ENCODE results near the gene WNT8A. TPM values are rescaled to one million over a fixed set of nuclear protein-coding genes. Genes with fewer than 3 reads are reported as not detected.

The WNT8A gene
- total RNA-seq, 1 donor from 2014 or later: not detected

DNA sequence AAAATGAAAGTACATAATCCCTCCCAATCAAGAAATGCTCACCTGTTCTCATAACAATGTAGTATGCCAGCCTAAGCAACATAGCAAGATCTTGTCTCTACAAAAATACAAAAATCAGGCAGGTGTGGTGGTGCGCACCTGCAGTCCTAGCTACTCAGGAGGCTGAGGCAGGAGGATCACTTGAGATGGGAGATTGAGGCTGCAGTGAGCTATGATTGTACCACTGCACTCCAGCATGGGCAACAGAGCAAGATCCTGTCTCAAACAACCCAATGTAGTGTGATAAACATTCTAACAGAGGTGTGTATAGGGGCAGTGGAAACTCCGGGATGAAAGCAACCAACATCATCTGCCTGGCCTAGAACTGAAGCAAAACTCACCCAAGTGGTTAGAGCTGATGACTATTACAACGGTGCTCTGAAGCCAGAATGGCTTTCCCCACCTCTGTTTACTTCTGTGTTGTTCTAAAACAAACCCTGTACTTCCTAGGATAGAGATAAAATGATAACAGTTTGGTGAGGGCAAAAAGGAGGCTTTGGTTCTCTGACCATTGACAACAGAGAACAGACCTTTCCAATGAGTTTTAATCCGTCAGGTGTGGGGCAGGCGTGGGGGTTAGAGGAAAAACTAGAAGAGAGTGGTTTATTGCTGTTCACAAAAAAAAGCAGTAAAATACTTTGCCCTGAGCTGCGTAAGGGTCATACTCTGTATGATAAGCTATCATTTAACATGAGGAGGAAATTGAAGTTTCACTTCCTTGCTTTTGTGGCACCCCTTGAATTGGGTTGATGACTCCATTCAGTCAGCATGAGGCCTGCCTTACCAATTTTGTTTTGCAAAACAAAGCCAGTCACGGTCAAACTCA is 18.9 kb downstream of the WNT8A start:
- Mint-ChIP-seq H3K36me3 (ENCODE audit: unreplicated experiment) (no peaks in the 10 kb centered on the region), H3K27ac (ENCODE audit: unreplicated experiment) (no peak overlapping the region), H3K9me3 (ENCODE audit: unreplicated experiment) (no peaks in the 10 kb centered on the region), H3K4me3 (ENCODE audit: unreplicated experiment) (no peak overlapping the region), H3K4me1 (ENCODE audit: unreplicated experiment) (no peaks in the 10 kb centered on the region), H3K27me3 (ENCODE audit: unreplicated experiment) (peaks cover 42% of the 10 kb centered on the region)
- TF ChIP-seq, protein P1, sequence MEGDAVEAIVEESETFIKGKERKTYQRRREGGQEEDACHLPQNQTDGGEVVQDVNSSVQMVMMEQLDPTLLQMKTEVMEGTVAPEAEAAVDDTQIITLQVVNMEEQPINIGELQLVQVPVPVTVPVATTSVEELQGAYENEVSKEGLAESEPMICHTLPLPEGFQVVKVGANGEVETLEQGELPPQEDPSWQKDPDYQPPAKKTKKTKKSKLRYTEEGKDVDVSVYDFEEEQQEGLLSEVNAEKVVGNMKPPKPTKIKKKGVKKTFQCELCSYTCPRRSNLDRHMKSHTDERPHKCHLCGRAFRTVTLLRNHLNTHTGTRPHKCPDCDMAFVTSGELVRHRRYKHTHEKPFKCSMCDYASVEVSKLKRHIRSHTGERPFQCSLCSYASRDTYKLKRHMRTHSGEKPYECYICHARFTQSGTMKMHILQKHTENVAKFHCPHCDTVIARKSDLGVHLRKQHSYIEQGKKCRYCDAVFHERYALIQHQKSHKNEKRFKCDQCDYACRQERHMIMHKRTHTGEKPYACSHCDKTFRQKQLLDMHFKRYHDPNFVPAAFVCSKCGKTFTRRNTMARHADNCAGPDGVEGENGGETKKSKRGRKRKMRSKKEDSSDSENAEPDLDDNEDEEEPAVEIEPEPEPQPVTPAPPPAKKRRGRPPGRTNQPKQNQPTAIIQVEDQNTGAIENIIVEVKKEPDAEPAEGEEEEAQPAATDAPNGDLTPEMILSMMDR (IDR thresholded peaks at IDR 0.05): no peak
- no peak for DNase-seq (ENCODE audit: extremely low spot score, unreplicated experiment)

DNA sequence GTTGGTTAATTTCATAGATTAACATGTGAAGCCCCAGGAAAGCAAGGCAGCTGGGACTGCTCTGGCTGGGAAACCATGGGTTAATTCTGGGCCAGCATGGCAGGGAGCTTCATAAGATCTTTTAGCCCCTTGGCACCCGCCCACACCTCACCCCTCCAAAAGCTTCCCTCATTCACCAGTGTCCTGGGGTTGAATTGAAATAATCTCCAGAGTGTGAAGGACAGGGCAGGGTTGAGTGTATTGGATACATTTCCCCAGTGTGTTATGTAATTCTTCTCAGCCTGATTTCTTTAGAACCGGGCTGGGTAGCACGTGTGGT is 19.4 kb downstream of the WNT8A start:
- peaks cover 42% of the 10 kb centered on the region for H3K27me3 Mint-ChIP-seq (ENCODE audit: unreplicated experiment)
- H3K27ac Mint-ChIP-seq (ENCODE audit: unreplicated experiment): no peak overlapping the region
- TF ChIP-seq, protein P1 (IDR thresholded peaks at IDR 0.05): no peak
- H3K9me3 Mint-ChIP-seq (ENCODE audit: unreplicated experiment): no peaks in the 10 kb centered on the region
- no peaks in the 10 kb centered on the region for H3K36me3 Mint-ChIP-seq (ENCODE audit: unreplicated experiment)
- no peak for DNase-seq (ENCODE audit: extremely low spot score, unreplicated experiment)
- H3K4me3 Mint-ChIP-seq (ENCODE audit: unreplicated experiment): no peak overlapping the region
- H3K4me1 Mint-ChIP-seq (ENCODE audit: unreplicated experiment): no peaks in the 10 kb centered on the region

DNA sequence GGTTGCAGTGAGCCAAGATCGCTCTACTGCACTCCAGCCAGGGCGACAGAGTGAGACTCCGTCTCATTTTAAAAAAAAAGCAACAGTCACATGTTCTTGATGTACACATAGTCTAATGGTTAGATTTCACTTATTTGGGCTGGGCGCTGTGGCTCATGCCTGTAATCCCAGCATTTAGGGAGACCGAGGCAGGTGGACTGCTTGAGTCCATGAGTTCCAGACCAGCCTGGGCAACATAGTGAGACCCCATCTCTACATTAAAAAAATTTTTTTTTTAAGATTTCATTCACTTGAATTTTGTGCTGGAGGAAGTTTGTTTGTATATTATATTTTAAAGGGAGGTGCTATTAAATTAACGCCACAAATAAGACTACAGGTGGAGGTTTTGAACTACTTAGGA is 21.9 kb downstream of the WNT8A start:
- Mint-ChIP-seq H3K27me3 (ENCODE audit: unreplicated experiment) (peaks cover 38% of the 10 kb centered on the region), H3K36me3 (ENCODE audit: unreplicated experiment) (no peaks in the 10 kb centered on the region), H3K27ac (ENCODE audit: unreplicated experiment) (no peak overlapping the region), H3K9me3 (ENCODE audit: unreplicated experiment) (no peaks in the 10 kb centered on the region), H3K4me1 (ENCODE audit: unreplicated experiment) (peaks cover 2% of the 10 kb centered on the region), H3K4me3 (ENCODE audit: unreplicated experiment) (no peak overlapping the region)
- TF ChIP-seq, protein P1 (IDR thresholded peaks at IDR 0.05): no peak
- DNase-seq (ENCODE audit: extremely low spot score, unreplicated experiment): no peak

DNA sequence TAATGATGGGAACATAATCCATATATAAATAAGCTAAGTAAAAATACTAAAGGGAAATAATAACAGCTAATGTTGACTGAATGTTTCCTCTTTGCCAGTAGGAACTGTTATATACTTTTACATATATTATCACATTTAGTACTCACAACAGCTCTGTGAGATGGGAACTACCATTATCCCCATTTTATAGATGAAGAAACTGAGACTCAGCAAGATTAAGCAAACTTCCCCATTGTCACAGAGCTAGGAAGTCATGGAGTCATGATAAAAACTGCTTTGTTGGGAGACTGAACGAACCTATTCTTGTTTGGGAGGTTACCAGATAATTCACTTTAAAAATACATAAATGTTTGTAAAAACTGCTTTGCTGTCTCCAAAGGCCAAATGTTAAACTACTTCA is 23.4 kb downstream of the WNT8A start:
- peaks cover 2% of the 10 kb centered on the region for H3K4me1 Mint-ChIP-seq (ENCODE audit: unreplicated experiment)
- no peak overlapping the region for H3K4me3 Mint-ChIP-seq (ENCODE audit: unreplicated experiment)
- no peaks in the 10 kb centered on the region for H3K36me3 Mint-ChIP-seq (ENCODE audit: unreplicated experiment)
- TF ChIP-seq, protein P1 (IDR thresholded peaks at IDR 0.05): no peak
- H3K27me3 Mint-ChIP-seq (ENCODE audit: unreplicated experiment): peaks cover 32% of the 10 kb centered on the region
- no peaks in the 10 kb centered on the region for H3K9me3 Mint-ChIP-seq (ENCODE audit: unreplicated experiment)
- no peak overlapping the region for H3K27ac Mint-ChIP-seq (ENCODE audit: unreplicated experiment)
- DNase-seq (ENCODE audit: extremely low spot score, unreplicated experiment): no peak

DNA sequence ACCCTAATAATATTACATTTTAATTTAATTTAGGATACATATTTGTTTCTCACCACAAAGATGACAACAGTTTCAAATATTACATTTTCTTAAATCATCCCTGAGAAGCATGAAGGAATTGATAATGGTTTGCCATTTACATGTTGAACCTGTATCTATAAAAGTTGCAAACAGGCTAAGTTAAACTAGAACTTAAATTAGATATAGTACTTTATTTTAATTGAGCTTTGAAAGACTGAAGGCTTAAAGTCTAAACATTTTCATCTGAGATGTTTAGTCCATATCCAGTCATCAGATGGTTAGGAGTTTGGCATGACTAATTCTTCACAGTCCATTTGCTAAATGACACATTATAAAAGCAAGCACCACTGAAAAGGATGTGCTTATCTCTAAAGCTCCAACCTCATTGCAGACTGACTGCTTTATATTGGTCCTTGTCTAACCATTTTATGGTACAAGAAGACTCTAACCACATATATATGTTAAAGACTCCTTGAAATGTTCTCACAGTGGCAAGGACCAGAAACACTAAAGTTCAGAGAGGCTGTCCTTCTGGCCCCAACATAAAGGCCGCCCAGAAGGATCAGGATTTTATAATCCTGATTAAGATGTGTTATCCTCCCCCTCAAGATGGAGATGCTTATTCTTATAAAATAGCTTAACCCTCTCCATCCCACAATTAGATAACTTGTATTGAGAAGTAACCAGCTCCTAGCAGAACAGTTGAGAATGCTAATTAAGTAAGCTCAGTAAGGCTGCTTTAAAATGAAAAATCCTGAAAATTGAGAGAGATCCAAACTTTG is 25.8 kb downstream of the WNT8A start:
- Mint-ChIP-seq H3K27me3 (ENCODE audit: unreplicated experiment) (peaks cover 15% of the 10 kb centered on the region), H3K36me3 (ENCODE audit: unreplicated experiment) (no peaks in the 10 kb centered on the region), H3K4me3 (ENCODE audit: unreplicated experiment) (no peak overlapping the region), H3K4me1 (ENCODE audit: unreplicated experiment) (peaks cover 2% of the 10 kb centered on the region), H3K9me3 (ENCODE audit: unreplicated experiment) (no peaks in the 10 kb centered on the region), H3K27ac (ENCODE audit: unreplicated experiment) (no peak overlapping the region)
- TF ChIP-seq, protein P1 (IDR thresholded peaks at IDR 0.05): no peak
- DNase-seq (ENCODE audit: extremely low spot score, unreplicated experiment): no peak
